Retinal pigment epithelial cell (primary cell): ENCODE measurements around the gene SP2.

Experiments
- DNase-seq: peaks from one replicate; pipeline ENCODE4 v3.0.0-alpha.2; 2010; ENCODE audit warnings: low read depth
- H3K4me3 ChIP-seq: 2 replicates; pipeline ENCODE4 v1.5.1; 2011; ENCODE audit warnings: mild to moderate bottlenecking, low read length, control low read depth, moderate library complexity
- CTCF ChIP-seq: conservative IDR thresholded peaks from 2 replicates; pipeline ENCODE4 v1.5.1; 2011; ENCODE audit warnings: low read depth, low read length, control low read depth, inconsistent platforms

Gene SP2

GRCh38 chr17:47884427-47884740 lies 11.7 kb upstream of the SP2 start:
- TF ChIP-seq CTCF = no peak
- H3K4me3 ChIP-seq = no peak overlapping the region
- DNase-seq = no peak

GRCh38 chr17:47884905-47885730 lies 10.9 kb upstream of the SP2 start:
- no peak for DNase-seq
- H3K4me3 ChIP-seq = no peak overlapping the region
- no peak for TF ChIP-seq CTCF

- no peak for TF ChIP-seq CTCF
- no peak for DNase-seq
- no peak overlapping the region for H3K4me3 ChIP-seq
Measured at GRCh38 chr17:47888293-47888692, 7.7 kb upstream of the SP2 start.

GRCh38 chr17:47889734-47890529 lies 6.1 kb upstream of the SP2 start:
- peak; percentile 92 for TF ChIP-seq CTCF
- H3K4me3 ChIP-seq = no peak overlapping the region
- DNase-seq = peak; percentile 26

- no peak overlapping the region for H3K4me3 ChIP-seq
- no peak for DNase-seq
- no peak for TF ChIP-seq CTCF
Measured at GRCh38 chr17:47891545-47892088, 4.4 kb upstream of the SP2 start.

GRCh38 chr17:47894498-47895346 lies 1.3 kb upstream of the SP2 start:
- no peak for TF ChIP-seq CTCF
- no peak for DNase-seq
- H3K4me3 ChIP-seq = peak overlapping the region; percentile 81
